DMS 273 (cell line): ENCODE measurements around the gene DYNLL2.
A peak's percentile ranks its signal among the peaks of the same experiment; 100 is the strongest.
"Not testable (repeated sequence)": the region's sequence is repeated elsewhere in the genome, so short reads cannot be mapped to it uniquely, and the experiment has no call there.

Experiments
- DNase-seq: peaks from one replicate; lab custom pipeline; 2025; ENCODE audit not compliant: unreplicated experiment; lab: John Stamatoyannopoulos, UW

DYNLL2 gene

DNA sequence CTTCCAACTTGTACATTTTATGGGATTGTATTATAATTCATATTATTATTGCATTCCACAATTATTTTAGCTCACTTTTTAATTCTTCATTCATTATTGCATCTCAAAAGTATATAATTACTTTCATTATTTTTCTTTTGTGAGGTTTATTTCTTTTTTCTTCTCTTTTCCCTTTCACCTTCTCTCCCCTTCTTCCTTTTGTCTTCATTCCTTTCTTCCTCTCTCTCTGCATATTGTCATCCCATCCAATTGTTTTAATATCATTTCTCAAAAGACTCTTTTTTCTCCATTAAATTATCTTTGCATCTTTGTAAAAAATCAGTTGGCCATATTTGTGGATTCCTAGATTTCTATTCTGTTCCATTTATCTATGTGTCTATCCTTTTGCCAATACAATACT is 17.3 kb downstream of the DYNLL2 start:
- no peak for DNase-seq

DNA sequence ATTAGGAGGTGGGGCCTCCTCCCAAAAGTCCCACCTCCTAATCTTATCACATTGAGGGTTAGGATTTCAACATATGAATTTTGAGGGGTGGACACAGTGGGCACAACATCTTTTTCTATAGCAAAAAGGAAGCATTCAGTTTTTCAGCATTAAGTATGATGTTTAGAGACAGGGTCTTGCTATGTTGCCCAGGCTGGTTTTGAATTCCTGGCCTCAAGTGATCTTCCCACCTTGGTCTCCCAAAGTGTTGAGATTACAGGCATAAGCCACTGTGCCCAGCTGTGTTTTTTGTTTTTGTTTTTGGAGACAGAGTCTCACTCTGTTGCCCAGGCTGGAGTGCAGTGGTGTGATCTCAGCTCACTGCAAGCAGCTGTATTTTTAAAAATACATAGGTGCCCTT is 18.7 kb downstream of the DYNLL2 start:
- not testable (repeated sequence) for DNase-seq

- DNase-seq, result no peak
These were observed 21.9 kb downstream of the DYNLL2 start for GRCh38 chr17:58105093-58105492.

GRCh38 chr17:58107306-58107705 is 24.1 kb downstream of the DYNLL2 start:
- no peak for DNase-seq

GRCh38 chr17:58109197-58109596 is 26.0 kb downstream of the DYNLL2 start:
- DNase-seq, result no peak

DNA sequence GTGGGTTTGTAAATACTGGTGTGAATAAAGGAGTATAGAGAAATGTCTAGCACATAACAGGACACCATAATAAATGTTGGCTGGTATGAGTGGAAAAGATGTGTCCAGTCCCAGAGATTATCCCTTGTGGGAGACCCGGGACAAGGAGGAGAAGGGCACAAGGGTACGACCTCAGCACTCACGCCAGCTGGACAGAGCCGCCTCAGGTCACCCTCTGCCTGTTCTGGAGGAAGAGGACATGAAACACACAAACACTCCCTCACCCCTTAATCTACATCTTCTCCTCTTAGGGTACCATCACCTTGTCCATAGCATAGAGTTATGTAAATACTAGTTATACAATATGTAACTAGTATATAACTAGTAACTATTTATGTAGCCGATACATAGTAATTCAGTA is 26.8 kb downstream of the DYNLL2 start:
- no peak for DNase-seq

GRCh38 chr17:58111676-58112075 is 28.5 kb downstream of the DYNLL2 start:
- DNase-seq, result no peak

DNA sequence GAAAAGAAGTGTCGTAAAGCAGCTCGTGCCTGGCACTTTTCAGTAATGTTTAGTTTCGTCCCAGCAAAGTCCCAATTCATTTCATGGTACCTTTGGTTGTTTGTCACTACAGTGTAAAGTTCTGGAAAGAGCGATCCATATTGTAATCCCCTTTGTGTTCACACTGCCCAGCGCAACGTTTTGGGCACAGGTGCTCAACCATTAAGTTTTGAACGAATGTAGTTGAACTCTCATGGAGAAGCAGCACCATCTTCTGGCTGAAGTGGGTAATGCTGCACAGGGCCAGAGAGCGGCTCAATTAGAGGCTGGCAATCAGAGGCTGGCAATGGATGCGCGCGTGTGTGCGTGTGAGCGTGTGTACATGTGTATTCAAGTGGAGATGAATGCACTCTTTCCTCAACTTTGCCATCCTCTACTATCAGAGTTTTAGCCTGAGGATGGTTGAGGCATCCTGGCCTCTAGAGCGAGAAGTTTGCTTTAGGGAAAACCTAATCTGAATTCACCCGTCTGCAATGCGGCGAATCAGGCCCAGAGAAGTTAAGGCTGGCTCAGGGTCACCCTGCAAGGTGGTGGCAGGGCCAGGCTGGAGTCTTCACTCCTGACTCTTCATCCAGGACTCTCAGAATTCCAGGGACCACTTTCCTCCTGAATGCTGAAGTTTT is 29.9 kb downstream of the DYNLL2 start:
- DNase-seq, result peak; percentile 92

DNA sequence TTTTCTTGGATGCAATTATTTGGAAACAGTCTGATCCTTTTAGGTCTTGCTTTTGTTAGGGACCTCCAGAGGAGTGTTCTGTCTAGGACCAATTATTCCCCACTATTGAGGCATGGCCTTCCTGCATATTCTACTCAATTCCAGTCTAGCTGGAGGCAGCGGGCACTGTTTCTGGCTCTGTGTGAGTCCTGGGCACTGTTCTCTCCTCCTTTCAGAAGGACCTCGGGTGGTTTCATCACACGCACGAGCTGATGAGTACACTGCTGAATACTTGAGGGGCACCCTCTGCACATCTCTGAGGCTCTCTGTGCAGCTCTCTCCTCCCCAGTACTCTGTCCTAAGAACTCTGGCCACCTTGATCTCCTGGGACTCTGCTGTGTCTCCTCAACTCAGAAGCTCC is 30.7 kb downstream of the DYNLL2 start:
- DNase-seq, result no peak

- DNase-seq, result no peak
These were observed 34.2 kb downstream of the DYNLL2 start for GRCh38 chr17:58117382-58117781.

- DNase-seq, result no peak
These were observed 36.3 kb downstream of the DYNLL2 start for GRCh38 chr17:58119491-58119890.

GRCh38 chr17:58120195-58120822 is 37.1 kb downstream of the DYNLL2 start:
- DNase-seq, result peak; percentile 59

DNA sequence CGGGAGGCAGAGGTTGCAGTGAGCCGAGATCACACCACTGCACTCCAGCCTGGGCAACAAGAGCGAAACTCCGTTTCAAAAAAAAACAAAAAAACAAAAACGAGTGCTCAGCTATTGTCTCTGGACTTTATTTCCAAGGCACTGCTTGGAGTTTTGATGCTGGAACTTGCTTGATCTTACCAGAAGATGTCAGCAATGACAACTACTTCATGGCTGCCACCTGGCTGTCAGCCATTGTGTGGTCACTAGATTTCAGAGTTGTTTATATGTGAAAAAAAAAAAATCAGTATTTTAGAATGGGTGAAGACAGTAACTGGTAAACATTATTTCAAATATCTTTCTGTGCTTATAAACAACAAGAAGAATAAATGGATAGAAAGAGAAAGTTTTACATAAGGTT is 38.7 kb downstream of the DYNLL2 start:
- DNase-seq, result peak; percentile 77

GRCh38 chr17:58127846-58128245 is 44.6 kb downstream of the DYNLL2 start:
- no peak for DNase-seq

DNA sequence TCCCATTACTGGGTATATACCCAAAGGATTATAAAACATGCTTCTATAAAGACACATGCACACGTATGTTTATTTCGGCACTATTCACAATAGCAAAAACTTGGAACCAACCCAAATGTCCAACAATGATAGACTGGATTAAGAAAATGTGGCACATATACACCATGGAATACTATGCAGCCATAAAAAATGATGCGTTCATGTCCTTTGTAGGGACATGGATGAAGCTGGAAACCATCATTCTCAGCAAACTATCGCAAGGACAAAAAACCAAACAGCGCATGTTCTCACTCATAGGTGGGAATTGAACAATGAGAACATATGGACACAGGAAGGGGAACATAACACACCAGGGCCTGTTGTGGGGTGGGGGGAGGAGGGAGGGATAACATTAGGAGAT is 49.5 kb downstream of the DYNLL2 start:
- not testable (repeated sequence) for DNase-seq

GRCh38 chr17:58136669-58137279 is 53.6 kb downstream of the DYNLL2 start:
- DNase-seq, result peak; percentile 48

DNA sequence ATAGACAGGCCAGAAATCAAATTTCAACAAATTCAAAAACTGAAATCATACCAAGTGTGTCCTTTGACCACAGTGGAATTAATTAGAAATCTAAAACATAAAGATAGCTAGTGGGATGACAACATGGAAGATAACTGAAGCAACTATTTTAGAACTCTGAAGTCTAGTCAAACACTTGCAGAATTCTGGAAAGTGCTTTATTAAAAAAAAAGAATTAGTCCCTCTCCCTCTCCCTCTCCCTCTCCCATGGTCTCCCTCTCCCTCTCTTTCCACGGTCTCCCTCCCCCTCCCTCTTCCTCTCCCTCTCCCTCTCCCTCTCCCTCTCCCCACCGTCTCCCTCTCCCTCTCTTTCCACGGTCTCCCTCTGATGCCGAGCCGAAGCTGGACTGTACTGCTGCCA is 58.3 kb downstream of the DYNLL2 start:
- no peak for DNase-seq

DNA sequence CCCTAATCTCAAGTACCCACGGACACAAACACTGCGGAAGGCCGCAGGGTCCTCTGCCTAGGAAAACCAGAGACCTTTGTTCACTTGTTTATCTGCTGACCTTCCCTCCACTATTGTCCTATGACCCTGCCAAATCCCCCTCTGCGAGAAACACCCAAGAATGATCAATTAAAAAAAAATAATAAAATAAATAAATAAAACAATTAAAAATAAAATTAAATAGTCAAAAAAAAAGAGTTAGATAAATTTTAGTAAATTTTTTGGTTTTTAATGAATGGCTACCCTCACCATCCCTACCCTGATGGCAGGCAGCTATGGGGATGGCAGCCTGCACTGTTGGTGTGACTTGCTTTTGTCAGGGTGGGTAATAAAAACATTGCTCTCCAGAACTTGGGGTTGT is 60.1 kb downstream of the DYNLL2 start:
- not testable (repeated sequence) for DNase-seq

GRCh38 chr17:58144801-58145200 is 61.6 kb downstream of the DYNLL2 start:
- no peak for DNase-seq
